HCT116 (cell line): ENCODE measurements around the gene TCP1. TPM values are rescaled to one million over a fixed set of nuclear protein-coding genes. Genes with fewer than 3 reads are reported as not detected.
"Not testable (repeated sequence)": the region's sequence is repeated elsewhere in the genome, so short reads cannot be mapped to it uniquely, and the experiment has no call there.

Source experiments
- ATAC-seq: fragments of 200-7000 bp; cut with Tn5 transposase; 2 replicates; pipeline ENCODE4 v1.9.1; 2020; ENCODE audit warnings: mild to moderate bottlenecking, moderate library complexity
- BruUV-seq: library from RNA; stranded (reverse); fragments of 400-500 nt; replicated peaks from 2 replicates; lab custom pipeline; 2021; lab: Mats Ljungman, UMichigan
- CTCF ChIA-PET: fragments of 300-600 bp; sonication (Branson Sonifier 250); formaldehyde crosslinking; loops from one replicate; lab custom pipeline; 2021; ENCODE audit warnings: antibody characterized with exemption; lab: Charles Lee
- POLR2A ChIA-PET: fragments of 300-600, 350-600 bp; sonication (Branson Sonifier 250); formaldehyde crosslinking; loops from one replicate; lab custom pipeline; 2021; ENCODE audit warnings: antibody characterized with exemption; lab: Charles Lee
- RAD21 ChIA-PET, 2 experiments: fragments of 300-600 bp; sonication (Branson Sonifier 250); formaldehyde crosslinking; loops; one replicate each; lab custom pipeline; 2023; ENCODE audit warnings: low total read pairs in 2 of 2; ENCODE audit not compliant: uncharacterized antibody in 2 of 2, unreplicated experiment in 2 of 2, low non-redundant PET in 1 of 2; lab: Charles Lee
- DNase-seq: peaks from one replicate; pipeline ENCODE4 v3.0.0-alpha.2; 2010; ENCODE audit warnings: low read depth, low spot score
- H2AFZ ChIP-seq: fragments of 200-600 bp; shearing (Covaris generic), sonication (generic); 2 replicates; pipeline ENCODE4 v1.6.1; 2017; ENCODE audit warnings: low read depth, mixed run types, mixed read lengths, antibody characterized with exemption, low read length; ENCODE audit not compliant: poor library complexity, severe bottlenecking
- H3K27ac ChIP-seq: 2 replicates; pipeline ENCODE4 v1.5.1; 2012; ENCODE audit warnings: low read depth, low read length
- H3K27me3 ChIP-seq: fragments of 200-600 bp; sonication (generic); 2 replicates; pipeline ENCODE4 v1.6.1; 2016; ENCODE audit warnings: mixed run types, low read length, mixed read lengths; ENCODE audit not compliant: insufficient read depth
- H3K36me3 ChIP-seq, 2 experiments: fragments of 200-500 bp in 1 of 2; fragments of 200-600 bp in 1 of 2; sonication (Bioruptor generic) in 1 of 2; sonication (generic) in 1 of 2; 2 replicates each; pipeline versions ENCODE4 v1.5.1 to v1.6.1; 2014 to 2016; ENCODE audit warnings: low read length in 2 of 2, inconsistent platforms in 1 of 2, mixed read lengths in 1 of 2, mixed run types in 1 of 2; ENCODE audit not compliant: insufficient read depth in 2 of 2, control insufficient read depth in 1 of 2
- H3K4me1 ChIP-seq, 2 experiments: fragments of 200-600 bp in 1 of 2; sonication (generic) in 1 of 2; 2 replicates each; pipeline versions ENCODE4 v1.5.1 to v1.6.1; 2012 to 2017; ENCODE audit warnings: low read length in 2 of 2, inconsistent platforms in 1 of 2, mild to moderate bottlenecking in 1 of 2, mixed read lengths in 1 of 2, mixed run types in 1 of 2, moderate library complexity in 1 of 2; ENCODE audit not compliant: insufficient read depth in 2 of 2, control insufficient read depth in 1 of 2
- H3K4me2 ChIP-seq: fragments of 200-600 bp; sonication (generic); 2 replicates; pipeline ENCODE4 v1.6.1; 2017; ENCODE audit warnings: mixed run types, low read length, mixed read lengths
- H3K4me3 ChIP-seq, 2 experiments: fragments of 200-600 bp in 1 of 2; sonication (generic) in 1 of 2; replicated peaks in 1 of 2; 2 replicates each; pipeline ENCODE4 v1.5.1; 2011 to 2016; ENCODE audit warnings: low read length in 2 of 2, control low read depth in 1 of 2, low read depth in 1 of 2, mild to moderate bottlenecking in 1 of 2, mixed read lengths in 1 of 2, mixed run types in 1 of 2
- H3K79me2 ChIP-seq: fragments of 200-600 bp; sonication (generic); 2 replicates; pipeline ENCODE4 v1.6.1; 2017; ENCODE audit warnings: mild to moderate bottlenecking, mixed run types, low read length, moderate library complexity, mixed read lengths; ENCODE audit not compliant: insufficient read depth
- H3K9ac ChIP-seq: fragments of 200-600 bp; sonication (generic); 2 replicates; pipeline ENCODE4 v1.6.1; 2016; ENCODE audit warnings: low read length, mixed read lengths
- H3K9me2 ChIP-seq: fragments of 200-600 bp; sonication (generic), shearing (Covaris generic); 2 replicates; pipeline ENCODE4 v1.6.1; 2017; ENCODE audit warnings: mixed run types, mild to moderate bottlenecking, moderate library complexity; ENCODE audit not compliant: insufficient read depth
- H3K9me3 ChIP-seq, 2 experiments: fragments of 200-500 bp in 1 of 2; fragments of 200-600 bp in 1 of 2; sonication (Bioruptor generic) in 1 of 2; sonication (generic) in 1 of 2; 2 replicates each; pipeline ENCODE4 v1.6.1; 2014 to 2017; ENCODE audit warnings: low read length in 2 of 2, mixed read lengths in 2 of 2, inconsistent platforms in 1 of 2, low read depth in 1 of 2, mild to moderate bottlenecking in 1 of 2, mixed run types in 1 of 2, moderate library complexity in 1 of 2; ENCODE audit not compliant: control insufficient read depth in 1 of 2, insufficient read depth in 1 of 2
- H4K20me1 ChIP-seq: fragments of 200-600 bp; sonication (generic), shearing (Covaris generic); 2 replicates; pipeline ENCODE4 v1.6.1; 2017; ENCODE audit warnings: mixed run types, mild to moderate bottlenecking, moderate library complexity; ENCODE audit not compliant: insufficient read depth
- CEBPB ChIP-seq: IDR thresholded peaks from 2 replicates; pipeline ENCODE4 v1.6.1; 2012; ENCODE audit warnings: low read depth
- ELF1 ChIP-seq: IDR thresholded peaks from 2 replicates; pipeline ENCODE4 v1.6.1; 2012; ENCODE audit warnings: low read depth, borderline replicate concordance
- EZH2 ChIP-seq: fragments of 200-600 bp; sonication (generic); IDR thresholded peaks from 2 replicates; pipeline ENCODE4 v1.6.1; 2017; ENCODE audit warnings: antibody characterized with exemption, mixed run types
- EZH2phosphoT487 ChIP-seq: fragments of 200-600 bp; IDR thresholded peaks from 2 replicates; pipeline ENCODE4 v1.6.1; 2018; ENCODE audit warnings: antibody characterized with exemption, borderline replicate concordance
- POLR2A ChIP-seq: IDR thresholded peaks from 2 replicates; pipeline ENCODE4 v1.7.0; 2011; ENCODE audit warnings: borderline replicate concordance; ENCODE audit not compliant: insufficient read depth, insufficient read length; ENCODE audit errors: extremely low read depth
- POLR2AphosphoS5 ChIP-seq: IDR thresholded peaks from 2 replicates; pipeline ENCODE4 v1.6.1; 2011; ENCODE audit warnings: mild to moderate bottlenecking, low read depth, low read length, moderate library complexity
- RAD21 ChIP-seq: IDR thresholded peaks from 2 replicates; pipeline ENCODE4 v1.6.1; 2012; ENCODE audit warnings: low read depth, mild to moderate bottlenecking
- SIN3A ChIP-seq: IDR thresholded peaks from 2 replicates; pipeline ENCODE4 v1.6.1; 2012; ENCODE audit warnings: low read depth
- SP1 ChIP-seq: IDR thresholded peaks from 2 replicates; pipeline ENCODE4 v1.6.1; 2012; ENCODE audit warnings: low read depth
- SRF ChIP-seq: IDR thresholded peaks from 2 replicates; pipeline ENCODE4 v1.6.1; 2012; ENCODE audit warnings: low read depth
- ZFX ChIP-seq: fragments of 450-650 bp; IDR thresholded peaks from 2 replicates; pipeline ENCODE4 v1.6.1; 2017
- ZNF274 ChIP-seq: fragments of 200-500 bp; sonication (Bioruptor generic); IDR thresholded peaks from 2 replicates; pipeline ENCODE4 v1.6.1; 2014; ENCODE audit warnings: mild to moderate bottlenecking, low read depth, low read length, inconsistent platforms
- intact Hi-C: fragments of 100-400 bp; cut with micrococcal nuclease; formaldehyde crosslinking; loops from 2 replicates; pipeline ENCODE4 v1.10.0; 2022
- total RNA-seq: library from RNA; stranded (reverse); gene quantifications from one replicate; pipeline ENCODE4 v1.2.1, GENCODE V29; 2021; ENCODE audit not compliant: unreplicated experiment
- TF ChIP-seq, protein P1 (sequence below): IDR thresholded peaks from 2 replicates; pipeline ENCODE4 v1.6.1; 2012
- TF ChIP-seq, protein P2 (sequence below), 3 experiments: fragments of 200-600 bp in 1 of 3; sonication (generic) in 1 of 3; IDR thresholded peaks in 2 of 3; conservative IDR thresholded peaks in 1 of 3; 2 replicates each; pipeline ENCODE4 v1.5.1; 2012 to 2017; ENCODE audit warnings: low read depth in 2 of 3, low read length in 2 of 3, antibody characterized with exemption in 1 of 3, borderline replicate concordance in 1 of 3, control low read depth in 1 of 3, mild to moderate bottlenecking in 1 of 3, mixed read lengths in 1 of 3, mixed run types in 1 of 3, moderate library complexity in 1 of 3; ENCODE audit not compliant: insufficient read depth in 1 of 3
- TF ChIP-seq, protein P3 (sequence below): IDR thresholded peaks from 2 replicates; pipeline ENCODE4 v1.6.1; 2012; ENCODE audit warnings: low read depth

The TCP1 gene
- total RNA-seq, 1 experiment from 2014 or later = 447 TPM

DNA sequence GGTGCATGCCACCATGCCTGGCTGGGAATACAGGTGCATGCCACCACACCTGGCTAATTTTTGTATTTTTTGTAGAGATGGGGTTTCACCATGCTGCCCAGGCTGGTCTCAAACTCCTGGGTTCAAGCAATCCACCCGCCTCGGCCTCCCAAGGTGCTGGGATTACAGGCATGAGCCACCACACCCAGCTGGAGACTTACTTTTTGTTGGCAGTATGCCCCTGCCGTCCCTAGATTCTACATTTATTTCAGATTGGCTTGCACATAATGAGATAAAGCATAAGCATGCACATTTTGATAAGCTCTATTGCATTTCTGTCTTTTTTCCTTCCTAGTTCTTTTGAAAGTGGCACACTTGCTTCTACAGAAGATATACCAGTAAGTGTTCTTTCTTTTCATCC lies 27.4 kb upstream of the TCP1 start:
- H3K4me1 ChIP-seq, BruUV-seq, H3K9ac ChIP-seq, RAD21 ChIA-PET, POLR2A ChIA-PET, H3K27ac ChIP-seq, H3K36me3 ChIP-seq, H3K79me2 ChIP-seq, H3K4me2 ChIP-seq, H3K9me2 ChIP-seq, H3K4me3 ChIP-seq, ATAC-seq, intact Hi-C loops, H4K20me1 ChIP-seq, H3K27me3 ChIP-seq, CTCF ChIA-PET, DNase-seq, H2AFZ ChIP-seq, H3K9me3 ChIP-seq: not testable (repeated sequence)

DNA sequence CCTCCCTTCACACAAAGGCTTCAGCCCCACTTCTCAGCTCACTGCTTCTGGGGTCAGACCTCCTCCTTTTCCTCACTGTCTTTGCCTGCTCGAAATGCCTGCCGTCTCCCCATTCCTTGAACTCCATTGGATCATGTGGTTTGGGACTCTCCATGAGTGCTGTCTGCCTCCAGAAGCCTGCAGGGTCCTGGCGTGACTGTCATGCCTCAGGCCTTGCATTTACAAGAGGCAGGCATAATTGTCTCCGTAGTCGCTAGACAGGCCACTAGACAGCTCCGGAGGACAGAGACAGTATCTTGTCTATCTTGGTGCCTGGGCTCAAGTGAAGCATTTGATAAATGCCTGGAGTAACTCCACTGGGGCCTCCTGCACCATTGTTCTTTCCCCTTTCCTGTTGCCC lies 26.0 kb upstream of the TCP1 start:
- POLR2A ChIA-PET = no interaction called here
- TF ChIP-seq, protein P1, sequence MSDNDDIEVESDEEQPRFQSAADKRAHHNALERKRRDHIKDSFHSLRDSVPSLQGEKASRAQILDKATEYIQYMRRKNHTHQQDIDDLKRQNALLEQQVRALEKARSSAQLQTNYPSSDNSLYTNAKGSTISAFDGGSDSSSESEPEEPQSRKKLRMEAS = no peak
- TF ChIP-seq POLR2A (no peak), EZH2 (no peak), ZFX (no peak), RAD21 (no peak), ELF1 (no peak), ZNF274 (no peak), SIN3A (no peak), EZH2phosphoT487 (no peak), POLR2AphosphoS5 (no peak), CEBPB (no peak), SRF (no peak), SP1 (no peak)
- TF ChIP-seq, protein P2, sequence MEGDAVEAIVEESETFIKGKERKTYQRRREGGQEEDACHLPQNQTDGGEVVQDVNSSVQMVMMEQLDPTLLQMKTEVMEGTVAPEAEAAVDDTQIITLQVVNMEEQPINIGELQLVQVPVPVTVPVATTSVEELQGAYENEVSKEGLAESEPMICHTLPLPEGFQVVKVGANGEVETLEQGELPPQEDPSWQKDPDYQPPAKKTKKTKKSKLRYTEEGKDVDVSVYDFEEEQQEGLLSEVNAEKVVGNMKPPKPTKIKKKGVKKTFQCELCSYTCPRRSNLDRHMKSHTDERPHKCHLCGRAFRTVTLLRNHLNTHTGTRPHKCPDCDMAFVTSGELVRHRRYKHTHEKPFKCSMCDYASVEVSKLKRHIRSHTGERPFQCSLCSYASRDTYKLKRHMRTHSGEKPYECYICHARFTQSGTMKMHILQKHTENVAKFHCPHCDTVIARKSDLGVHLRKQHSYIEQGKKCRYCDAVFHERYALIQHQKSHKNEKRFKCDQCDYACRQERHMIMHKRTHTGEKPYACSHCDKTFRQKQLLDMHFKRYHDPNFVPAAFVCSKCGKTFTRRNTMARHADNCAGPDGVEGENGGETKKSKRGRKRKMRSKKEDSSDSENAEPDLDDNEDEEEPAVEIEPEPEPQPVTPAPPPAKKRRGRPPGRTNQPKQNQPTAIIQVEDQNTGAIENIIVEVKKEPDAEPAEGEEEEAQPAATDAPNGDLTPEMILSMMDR (IDR thresholded peaks at IDR 0.05 in 2 of 3, conservative IDR thresholded peaks at IDR 0.05 in 1 of 3; ENCODE audit: borderline replicate concordance in 1 of 3, insufficient read depth in 1 of 3, low read depth in 2 of 3, low read length in 2 of 3) = no peak
- TF ChIP-seq, protein P3, sequence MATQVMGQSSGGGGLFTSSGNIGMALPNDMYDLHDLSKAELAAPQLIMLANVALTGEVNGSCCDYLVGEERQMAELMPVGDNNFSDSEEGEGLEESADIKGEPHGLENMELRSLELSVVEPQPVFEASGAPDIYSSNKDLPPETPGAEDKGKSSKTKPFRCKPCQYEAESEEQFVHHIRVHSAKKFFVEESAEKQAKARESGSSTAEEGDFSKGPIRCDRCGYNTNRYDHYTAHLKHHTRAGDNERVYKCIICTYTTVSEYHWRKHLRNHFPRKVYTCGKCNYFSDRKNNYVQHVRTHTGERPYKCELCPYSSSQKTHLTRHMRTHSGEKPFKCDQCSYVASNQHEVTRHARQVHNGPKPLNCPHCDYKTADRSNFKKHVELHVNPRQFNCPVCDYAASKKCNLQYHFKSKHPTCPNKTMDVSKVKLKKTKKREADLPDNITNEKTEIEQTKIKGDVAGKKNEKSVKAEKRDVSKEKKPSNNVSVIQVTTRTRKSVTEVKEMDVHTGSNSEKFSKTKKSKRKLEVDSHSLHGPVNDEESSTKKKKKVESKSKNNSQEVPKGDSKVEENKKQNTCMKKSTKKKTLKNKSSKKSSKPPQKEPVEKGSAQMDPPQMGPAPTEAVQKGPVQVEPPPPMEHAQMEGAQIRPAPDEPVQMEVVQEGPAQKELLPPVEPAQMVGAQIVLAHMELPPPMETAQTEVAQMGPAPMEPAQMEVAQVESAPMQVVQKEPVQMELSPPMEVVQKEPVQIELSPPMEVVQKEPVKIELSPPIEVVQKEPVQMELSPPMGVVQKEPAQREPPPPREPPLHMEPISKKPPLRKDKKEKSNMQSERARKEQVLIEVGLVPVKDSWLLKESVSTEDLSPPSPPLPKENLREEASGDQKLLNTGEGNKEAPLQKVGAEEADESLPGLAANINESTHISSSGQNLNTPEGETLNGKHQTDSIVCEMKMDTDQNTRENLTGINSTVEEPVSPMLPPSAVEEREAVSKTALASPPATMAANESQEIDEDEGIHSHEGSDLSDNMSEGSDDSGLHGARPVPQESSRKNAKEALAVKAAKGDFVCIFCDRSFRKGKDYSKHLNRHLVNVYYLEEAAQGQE = no peak

More for the DNA sequence above, 26.0 kb upstream of the TCP1 start:
- Histone ChIP-seq H3K27me3 (no peaks in the 10 kb centered on the region), H3K4me2 (no peak overlapping the region), H3K27ac (no peak overlapping the region), H4K20me1 (no peaks in the 10 kb centered on the region), H3K36me3 (no peaks in the 10 kb centered on the region), H3K4me3 (no peak overlapping the region), H3K4me1 (no peaks in the 10 kb centered on the region), H3K9me3 (no peaks in the 10 kb centered on the region), H3K9ac (no peak overlapping the region), H3K9me2 (no peaks in the 10 kb centered on the region), H2AFZ (no peak overlapping the region), H3K79me2 (no peaks in the 10 kb centered on the region)
- intact Hi-C loops = no loop called here
- DNase-seq = no peak
- ChIA-PET CTCF (no interaction called here), RAD21 (no interaction called here)
- no peak for ATAC-seq
- BruUV-seq = no TSS peak
